ENCODE results near the gene UVRAG.

UVRAG gene

GRCh38 chr11:76129729-76130128 lies 314.7 kb downstream of the UVRAG start:
- DNase-seq = no peak

DNA sequence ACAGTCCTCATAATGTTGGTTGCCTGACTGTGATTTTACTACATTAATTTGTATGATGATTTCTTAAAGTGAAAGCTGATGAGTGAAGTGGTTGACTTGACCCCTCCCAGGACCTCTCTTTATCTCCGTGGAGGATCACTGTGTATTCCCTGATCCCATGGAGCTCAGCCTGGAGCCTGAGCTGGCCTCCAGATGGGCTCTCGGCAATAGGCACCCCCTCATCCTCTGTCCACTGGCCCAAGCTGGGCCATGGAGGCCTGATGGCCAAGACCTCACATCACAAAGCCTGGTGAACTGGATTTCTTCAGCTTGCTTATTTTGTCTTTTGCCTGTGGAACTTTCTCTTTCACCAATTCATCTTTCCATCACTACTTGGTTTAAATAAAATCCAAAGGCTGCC lies 316.1 kb downstream of the UVRAG start:
- DNase-seq = no peak

- no peak for DNase-seq
Measured at GRCh38 chr11:76131671-76132631, 316.9 kb downstream of the UVRAG start.

GRCh38 chr11:76134239-76134638 lies 319.2 kb downstream of the UVRAG start:
- DNase-seq = no peak

DNA sequence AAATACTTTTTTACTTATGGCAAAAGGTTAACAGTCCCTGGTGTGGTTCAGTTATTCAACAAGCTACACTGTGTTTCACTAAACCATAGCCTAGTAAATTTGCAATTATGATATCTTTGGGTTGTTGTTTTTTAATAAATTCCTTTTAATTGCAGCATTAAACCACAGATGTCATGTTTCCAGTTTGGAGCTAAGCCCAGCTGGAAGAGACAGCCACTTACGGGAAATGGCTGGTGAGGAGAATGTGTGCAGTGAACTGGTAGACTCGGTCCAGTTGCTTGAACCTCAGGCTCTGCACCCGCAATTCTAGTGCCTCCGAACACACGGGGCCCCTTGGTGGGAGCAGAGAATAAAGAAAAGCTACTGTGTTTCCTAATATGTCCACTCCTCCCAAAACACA lies 320.5 kb downstream of the UVRAG start:
- no peak for DNase-seq

- no peak for DNase-seq
Measured at GRCh38 chr11:76139314-76139713, 324.3 kb downstream of the UVRAG start.

GRCh38 chr11:76140912-76141574 lies 326.0 kb downstream of the UVRAG start:
- DNase-seq = no peak

- no peak for DNase-seq
Measured at GRCh38 chr11:76141901-76142588, 327.0 kb downstream of the UVRAG start.

- DNase-seq = no peak
Measured at GRCh38 chr11:76143274-76143673, 328.3 kb downstream of the UVRAG start.

DNA sequence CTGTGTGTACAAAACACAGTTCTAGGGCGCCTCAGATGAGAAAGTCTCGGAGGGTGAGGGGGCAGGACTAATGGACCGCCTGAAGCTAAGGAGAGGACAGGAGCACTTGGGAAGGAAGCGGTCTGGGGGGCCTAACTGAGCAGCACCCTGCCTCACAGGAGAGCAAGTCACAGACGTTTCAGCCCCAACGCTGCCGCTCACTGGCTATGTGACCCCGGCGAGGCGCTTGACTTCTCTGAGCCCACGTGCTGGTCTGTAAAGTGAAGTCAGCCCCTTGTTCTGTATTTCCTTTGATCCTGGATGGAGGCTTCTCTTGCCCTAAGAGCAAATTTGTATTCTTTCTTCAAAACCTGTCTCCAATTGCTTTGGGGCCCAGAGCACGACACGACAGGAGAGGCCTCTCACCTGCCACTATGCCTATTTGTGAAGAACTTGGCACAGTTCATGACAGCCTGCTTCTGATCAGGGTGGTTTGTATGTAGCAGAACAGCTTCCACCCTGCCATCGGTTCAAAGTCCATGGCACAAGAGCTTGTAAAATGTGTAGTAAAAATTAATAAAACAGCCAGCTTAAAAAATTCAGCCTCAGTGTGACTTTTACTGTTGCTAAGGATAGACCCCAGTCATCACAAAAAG lies 332.2 kb downstream of the UVRAG start:
- DNase-seq = no peak

GRCh38 chr11:76148231-76148630 lies 333.2 kb downstream of the UVRAG start:
- DNase-seq = no peak

- no peak for DNase-seq
Measured at GRCh38 chr11:76148941-76149613, 334.1 kb downstream of the UVRAG start.

GRCh38 chr11:76149713-76150112 lies 334.7 kb downstream of the UVRAG start:
- no peak for DNase-seq

- no peak for DNase-seq
Measured at GRCh38 chr11:76150141-76150540, 335.1 kb downstream of the UVRAG start.

DNA sequence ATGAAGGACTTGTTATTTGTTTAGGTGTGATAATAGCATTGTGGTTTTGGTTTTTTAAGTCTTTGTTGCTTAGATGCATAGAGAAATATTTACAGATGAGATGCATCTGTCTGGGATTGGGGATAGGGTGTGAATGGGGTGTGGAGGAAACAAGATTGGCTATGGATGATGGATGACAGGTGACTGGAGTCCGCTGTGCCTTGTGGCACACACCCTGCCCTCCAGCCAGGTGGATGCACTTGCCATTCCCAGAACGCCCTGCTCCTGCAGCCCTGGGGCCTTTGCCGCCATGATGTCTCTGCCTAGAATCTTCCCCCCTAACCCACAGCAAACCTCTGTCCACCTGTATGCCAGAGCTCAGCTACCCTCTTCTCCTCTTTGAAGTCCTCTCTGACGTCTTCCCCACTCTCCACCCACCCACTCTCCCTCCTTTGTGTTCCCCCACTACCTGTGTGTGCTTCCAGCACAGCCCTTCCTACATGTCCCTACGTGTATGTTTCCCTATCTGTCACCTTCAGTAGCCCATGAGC lies 336.6 kb downstream of the UVRAG start:
- no peak for DNase-seq

- peak; percentile 50 to 78 (median 66) for DNase-seq
Measured at GRCh38 chr11:76152086-76152681, 337.2 kb downstream of the UVRAG start.

DNA sequence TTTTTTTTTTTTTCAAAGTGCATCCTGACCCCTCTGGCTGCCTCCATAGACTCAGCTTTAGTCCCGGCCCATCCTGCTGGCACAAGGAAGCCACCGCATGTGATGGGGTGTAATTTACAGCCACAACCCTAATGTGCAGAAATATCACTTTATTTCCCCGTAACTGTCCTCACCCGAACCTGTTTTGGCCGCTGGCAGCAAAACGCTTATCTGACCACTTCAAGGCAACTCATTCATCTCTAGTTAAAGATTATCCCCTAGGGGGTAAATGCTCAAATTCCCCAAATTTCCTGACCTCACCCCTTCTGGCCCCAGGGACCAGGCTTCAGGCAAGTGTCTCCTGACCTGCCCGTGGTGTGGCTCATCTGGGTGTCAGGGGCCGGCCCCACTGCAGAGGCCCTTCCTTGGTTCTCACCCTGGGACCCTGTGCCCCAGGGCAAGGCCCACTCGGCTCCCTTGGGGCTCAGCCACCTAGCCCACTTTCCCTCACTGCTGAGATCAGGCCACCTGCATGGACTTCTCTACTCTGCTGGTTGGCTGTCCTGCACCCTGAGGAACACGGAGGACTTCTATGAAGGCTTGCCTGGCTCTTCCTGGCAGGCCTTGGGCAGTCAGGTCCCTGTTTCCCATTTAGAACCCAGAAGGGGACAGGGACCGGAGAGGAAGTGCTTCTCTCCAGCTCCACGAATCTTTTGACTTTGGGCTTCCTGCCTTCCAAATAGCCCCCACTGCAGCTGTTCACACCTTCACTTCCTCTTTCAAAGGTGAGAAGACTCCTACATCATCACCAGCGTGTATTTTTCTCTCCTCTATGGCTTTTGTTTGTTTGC lies 337.9 kb downstream of the UVRAG start:
- DNase-seq = no peak

DNA sequence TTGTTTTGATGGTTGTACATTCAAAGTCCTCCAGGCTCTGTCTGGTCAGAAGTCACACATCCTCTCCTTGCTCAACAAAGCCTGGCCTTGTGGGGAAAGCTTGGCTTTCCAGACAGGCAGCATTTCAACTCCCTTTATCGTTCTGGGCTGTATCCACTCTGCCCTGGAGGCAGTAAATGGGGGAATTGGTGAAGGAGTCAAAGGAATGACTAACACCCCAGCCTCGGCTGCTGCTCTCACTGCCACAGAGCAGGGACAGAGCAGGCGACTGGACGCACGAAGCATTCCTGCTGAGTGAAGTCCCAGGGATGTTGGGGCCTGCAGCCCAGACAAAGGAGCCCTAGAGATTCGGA lies 338.5 kb downstream of the UVRAG start:
- DNase-seq = no peak

GRCh38 chr11:76155500-76156227 lies 340.7 kb downstream of the UVRAG start:
- DNase-seq = no peak

- DNase-seq = no peak
Measured at GRCh38 chr11:76156971-76157427, 342.0 kb downstream of the UVRAG start.

Data from activated naive CD4-positive, alpha-beta T cell (primary cell).